Measurements from ENCODE around the gene TBC1D32.
A peak's percentile ranks its signal among the peaks of the same experiment; 100 is the strongest.
"Not testable (repeated sequence)": the region's sequence is repeated elsewhere in the genome, so short reads cannot be mapped to it uniquely, and the experiment has no call there.

The TBC1D32 gene, protein sequence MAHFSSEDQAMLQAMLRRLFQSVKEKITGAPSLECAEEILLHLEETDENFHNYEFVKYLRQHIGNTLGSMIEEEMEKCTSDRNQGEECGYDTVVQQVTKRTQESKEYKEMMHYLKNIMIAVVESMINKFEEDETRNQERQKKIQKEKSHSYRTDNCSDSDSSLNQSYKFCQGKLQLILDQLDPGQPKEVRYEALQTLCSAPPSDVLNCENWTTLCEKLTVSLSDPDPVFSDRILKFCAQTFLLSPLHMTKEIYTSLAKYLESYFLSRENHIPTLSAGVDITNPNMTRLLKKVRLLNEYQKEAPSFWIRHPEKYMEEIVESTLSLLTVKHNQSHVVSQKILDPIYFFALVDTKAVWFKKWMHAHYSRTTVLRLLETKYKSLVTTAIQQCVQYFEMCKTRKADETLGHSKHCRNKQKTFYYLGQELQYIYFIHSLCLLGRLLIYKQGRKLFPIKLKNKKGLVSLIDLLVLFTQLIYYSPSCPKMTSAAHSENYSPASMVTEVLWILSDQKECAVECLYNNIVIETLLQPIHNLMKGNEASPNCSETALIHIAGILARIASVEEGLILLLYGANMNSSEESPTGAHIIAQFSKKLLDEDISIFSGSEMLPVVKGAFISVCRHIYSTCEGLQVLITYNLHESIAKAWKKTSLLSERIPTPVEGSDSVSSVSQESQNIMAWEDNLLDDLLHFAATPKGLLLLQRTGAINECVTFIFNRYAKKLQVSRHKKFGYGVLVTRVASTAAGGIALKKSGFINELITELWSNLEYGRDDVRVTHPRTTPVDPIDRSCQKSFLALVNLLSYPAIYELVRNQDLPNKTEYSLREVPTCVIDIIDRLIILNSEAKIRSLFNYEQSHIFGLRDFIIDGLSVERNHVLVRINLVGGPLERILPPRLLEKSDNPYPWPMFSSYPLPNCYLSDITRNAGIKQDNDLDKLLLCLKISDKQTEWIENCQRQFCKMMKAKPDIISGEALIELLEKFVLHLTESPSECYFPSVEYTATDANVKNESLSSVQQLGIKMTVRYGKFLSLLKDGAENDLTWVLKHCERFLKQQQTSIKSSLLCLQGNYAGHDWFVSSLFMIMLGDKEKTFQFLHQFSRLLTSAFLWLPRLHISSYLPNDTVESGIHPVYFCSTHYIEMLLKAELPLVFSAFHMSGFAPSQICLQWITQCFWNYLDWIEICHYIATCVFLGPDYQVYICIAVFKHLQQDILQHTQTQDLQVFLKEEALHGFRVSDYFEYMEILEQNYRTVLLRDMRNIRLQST

DNA sequence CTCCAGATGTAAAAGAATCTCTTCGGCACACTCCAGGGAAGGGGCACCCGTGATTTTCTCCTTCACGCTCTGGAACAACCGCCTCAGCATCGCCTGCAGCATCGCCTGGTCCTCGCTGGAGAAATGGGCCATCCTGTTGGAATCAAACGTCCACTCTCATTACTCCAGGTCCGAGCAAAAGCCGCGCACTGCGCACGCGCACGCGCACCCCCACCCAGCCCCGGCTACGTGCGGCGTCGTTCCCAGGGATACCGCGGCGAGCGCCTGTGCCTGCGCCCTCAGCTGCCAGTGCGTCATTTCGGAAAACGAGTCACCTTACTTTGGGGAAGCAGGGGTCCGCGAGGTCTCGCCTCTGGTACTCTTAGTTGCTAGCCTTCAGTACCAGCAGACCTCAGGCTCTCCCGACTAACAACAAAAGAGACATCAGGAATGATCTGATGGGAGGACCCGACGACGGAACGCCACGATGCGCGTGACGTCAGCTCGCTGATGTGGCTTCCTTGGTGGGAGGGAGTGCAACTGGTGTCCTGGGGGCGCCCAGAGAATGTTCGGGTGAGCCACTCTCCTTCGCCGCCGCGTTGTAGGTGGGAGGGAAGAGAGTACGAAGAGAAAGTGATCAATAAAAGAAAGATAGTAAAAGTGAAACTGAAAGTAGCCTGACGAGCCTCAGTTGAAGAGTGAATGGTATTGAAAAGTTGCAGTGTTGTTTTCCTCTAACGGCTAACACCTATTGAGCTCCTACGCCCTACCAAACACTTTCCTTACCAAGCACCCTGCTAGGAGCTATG, at the start of gene TBC1D32:
TBC1D32 (minus strand) TSS at position 182 of the 788 bp plus-strand sequence; CDS start at position 132, 50 bp downstream.
- DNase-seq (ENCODE audit: low read depth) = peak; percentile 76

DNA sequence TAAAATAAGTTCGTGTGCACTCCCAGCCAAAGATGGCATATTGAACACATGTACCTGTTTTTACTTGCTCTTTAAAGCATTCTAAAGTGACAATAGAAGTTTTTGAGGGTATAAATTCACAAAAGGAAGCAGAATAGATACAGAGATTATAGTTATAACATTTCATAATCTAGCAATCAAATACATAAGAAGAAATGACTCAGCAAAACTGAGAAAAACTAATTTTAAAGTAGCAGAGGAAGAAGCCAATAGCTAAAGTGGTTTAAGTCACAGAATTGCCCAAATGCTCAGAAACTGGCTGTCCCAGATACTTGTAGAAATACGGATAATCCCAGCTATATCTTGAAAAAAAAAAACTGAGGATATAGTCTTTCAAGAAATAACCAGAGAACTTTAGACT, 49.2 kb upstream of the TBC1D32 start:
- DNase-seq (ENCODE audit: low read depth) = no peak

GRCh38 chr6:121382467-121383121, 48.3 kb upstream of the TBC1D32 start:
- no peak for DNase-seq (ENCODE audit: low read depth)

- DNase-seq (ENCODE audit: low read depth) = no peak
Measured at GRCh38 chr6:121376411-121376810, 42.1 kb upstream of the TBC1D32 start.

DNA sequence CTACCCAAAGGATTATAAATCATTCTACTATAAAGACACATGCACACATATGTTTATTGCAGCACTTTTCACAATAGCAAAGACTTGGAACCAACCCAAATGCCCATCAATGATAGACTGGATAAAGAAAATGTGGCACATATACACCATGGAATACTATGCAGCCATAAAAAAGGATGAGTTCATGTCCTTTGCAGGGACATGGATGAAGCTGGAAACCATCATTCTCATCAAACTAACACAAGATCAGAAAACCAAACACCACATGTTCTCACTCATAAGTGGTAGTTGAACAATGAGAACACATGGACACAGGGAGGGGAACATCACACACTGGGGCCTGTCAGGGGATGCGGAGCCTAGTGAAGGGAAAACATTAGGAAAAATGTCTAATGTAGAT, 39.9 kb upstream of the TBC1D32 start:
- DNase-seq (ENCODE audit: low read depth) = not testable (repeated sequence)

DNA sequence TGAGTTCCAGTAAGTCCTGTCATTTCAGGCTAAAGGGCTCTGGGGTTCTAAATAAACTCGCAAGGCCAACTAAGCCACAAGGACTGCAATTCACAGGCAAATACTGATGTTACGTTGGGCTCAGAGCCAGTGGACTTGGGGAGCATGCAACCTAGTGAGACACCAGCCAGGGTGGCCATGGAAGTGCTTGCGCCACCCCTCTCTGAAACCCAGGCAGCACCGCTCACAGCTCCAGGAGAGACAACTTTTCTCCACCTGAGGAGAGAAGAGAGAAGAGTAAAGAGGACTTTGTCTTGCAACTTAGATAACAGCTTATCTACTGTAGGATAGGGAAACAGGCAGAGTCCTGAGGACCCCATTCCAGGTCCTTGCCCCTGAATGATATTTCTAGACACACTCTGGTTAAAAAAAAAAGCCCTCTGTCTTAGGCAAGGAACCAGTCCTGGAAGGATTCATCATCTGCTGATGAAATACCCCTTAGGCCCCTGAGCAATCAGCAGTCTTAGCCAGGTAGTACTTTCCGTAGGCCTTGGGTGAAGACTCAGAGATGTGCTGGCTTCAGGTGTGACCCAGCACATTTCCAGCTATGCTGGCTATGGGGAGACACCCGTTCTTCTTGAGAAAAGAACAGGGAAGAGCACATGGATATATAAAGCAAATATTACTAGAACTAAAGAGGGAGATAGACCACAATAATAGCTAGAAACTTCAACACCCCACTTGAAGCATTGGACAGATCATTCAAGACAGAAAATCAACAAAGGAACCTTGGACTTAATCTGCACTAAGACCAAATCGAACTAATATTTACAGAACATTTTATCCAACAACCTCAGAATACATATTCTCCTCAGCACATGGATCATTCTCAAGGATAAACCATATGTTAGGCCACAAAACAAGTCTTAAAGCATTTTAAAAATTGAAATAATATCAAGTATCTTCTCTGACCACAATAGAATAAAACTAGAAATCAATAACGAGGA, 31.5 kb upstream of the TBC1D32 start:
- DNase-seq (ENCODE audit: low read depth) = no peak

GRCh38 chr6:121356575-121356974, 22.3 kb upstream of the TBC1D32 start:
- no peak for DNase-seq (ENCODE audit: low read depth)

- DNase-seq (ENCODE audit: low read depth) = no peak
Measured at GRCh38 chr6:121354764-121355163, 20.5 kb upstream of the TBC1D32 start.

GRCh38 chr6:121352941-121353340, 18.7 kb upstream of the TBC1D32 start:
- no peak for DNase-seq (ENCODE audit: low read depth)

GRCh38 chr6:121351916-121352315, 17.6 kb upstream of the TBC1D32 start:
- no peak for DNase-seq (ENCODE audit: low read depth)

DNA sequence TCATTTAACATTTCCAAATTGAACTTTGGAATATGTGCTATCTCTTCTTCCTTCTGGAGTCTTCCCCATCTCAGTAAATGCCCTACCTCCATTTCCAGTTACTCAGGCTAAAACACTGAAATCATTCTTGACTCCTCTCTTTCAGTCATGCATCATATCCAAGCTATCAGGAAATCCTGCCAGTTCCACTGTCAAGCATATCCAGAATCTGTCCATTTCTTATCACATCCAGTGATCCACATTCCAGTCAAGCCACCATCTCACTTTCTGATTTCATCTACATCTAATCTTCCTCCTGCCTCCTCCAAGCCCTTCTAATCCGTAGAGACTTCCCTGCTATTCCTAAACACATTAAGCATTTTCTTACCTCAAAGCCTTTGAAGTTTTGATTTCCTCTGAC, 15.3 kb upstream of the TBC1D32 start:
- no peak for DNase-seq (ENCODE audit: low read depth)

DNA sequence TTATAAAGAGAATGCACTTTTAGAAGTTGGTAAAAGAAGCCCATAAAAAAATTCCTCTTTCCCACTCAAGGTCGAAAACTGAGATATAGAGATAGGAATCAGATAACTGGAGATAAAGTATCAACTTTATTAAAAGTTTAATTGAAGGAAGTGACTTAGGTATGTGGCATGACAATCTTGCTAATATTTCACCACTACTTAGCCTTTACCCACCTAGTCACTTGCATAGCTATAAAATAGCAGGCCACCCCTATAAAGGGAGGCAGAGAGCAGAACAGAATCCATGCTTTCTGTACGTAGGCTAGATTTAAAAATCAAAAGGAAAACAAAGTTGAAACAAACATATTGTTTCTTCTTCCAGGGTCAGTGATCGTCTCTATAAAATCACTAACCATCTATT, 13.2 kb upstream of the TBC1D32 start:
- DNase-seq (ENCODE audit: low read depth) = no peak

DNA sequence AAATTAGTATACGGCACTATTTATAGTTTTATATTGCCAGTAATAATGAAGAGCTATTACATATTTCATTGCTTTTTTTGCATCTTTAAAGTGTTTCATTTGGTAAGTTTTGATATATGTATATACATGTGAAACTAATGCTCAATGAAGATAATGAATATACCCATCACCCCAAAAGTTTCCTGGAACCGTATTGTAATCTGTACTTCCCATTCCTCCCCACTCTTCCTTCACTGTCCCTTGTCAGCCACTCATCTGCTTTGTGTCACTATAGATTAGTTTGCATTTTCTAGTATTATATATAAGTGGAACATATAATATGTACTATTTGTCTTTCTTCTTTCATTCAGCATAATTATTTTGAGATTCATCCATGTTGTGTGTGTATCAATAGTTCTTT, 10.3 kb upstream of the TBC1D32 start:
- no peak for DNase-seq (ENCODE audit: low read depth)

DNA sequence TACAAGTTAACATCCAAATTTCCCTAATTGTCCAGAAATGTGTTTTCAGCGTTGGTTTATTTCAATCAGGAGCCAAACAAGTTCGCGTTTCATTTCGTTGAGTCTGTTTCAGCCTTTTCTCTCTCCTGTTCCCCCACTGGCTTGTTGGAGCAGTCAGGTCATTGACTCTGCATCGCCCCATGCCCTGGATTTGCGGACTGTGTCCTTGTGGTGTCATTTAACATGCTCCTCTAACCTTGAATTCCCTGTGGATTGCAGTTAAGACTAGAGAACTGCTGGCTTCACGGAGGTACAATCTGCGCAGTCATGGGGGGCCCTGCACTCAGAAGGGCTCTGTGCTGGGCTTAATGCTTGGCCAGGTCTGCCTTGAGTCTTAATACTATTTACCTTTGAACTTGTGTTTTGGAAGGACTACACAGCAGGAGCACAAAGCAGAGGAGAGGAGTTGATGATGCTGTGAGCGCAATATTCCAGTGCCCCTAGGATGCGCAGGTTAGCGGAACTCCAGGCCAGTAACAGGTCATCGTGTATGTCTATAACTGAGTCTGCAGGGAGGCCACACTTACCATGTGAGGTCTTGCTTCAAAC, 5.5 kb upstream of the TBC1D32 start:
- no peak for DNase-seq (ENCODE audit: low read depth)

DNA sequence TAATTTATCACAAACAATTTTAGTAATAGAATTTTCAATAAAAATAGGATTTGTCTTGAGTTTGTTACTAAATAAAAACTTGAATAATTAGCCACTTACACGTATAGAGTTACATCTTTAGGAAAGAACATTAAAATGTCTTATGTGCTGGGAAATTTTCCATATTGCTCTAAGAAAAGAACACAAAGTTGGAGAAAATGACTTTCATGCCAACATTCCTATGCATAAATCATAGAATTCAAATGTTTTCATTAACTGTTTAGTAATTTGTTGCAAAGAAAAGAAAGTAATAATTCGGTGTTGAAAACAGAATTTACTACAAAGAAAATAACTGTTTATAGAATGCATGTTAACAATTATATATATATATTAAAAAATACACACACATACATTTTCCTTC, 4.7 kb upstream of the TBC1D32 start:
- no peak for DNase-seq (ENCODE audit: low read depth)

DNA sequence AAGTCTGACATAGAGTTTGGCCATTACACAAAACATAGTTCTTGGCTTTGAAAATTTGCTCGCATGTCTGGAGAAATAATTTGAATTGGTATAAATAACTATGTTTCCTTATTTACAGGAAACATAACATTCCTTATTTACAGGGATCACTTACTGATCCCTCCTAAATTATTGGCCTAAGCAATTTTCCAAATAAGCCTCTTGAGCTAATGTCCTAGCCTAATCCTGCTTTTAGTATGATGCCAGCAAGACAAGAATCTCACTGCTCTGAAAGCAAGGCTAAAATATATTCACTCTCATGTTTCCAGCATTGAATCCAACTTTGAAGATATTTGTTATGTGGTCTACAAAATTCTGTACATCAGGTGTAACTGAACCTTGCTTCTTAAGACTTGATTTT, 4.1 kb upstream of the TBC1D32 start:
- DNase-seq (ENCODE audit: low read depth) = no peak

GRCh38 chr6:121335087-121336008, 1.1 kb upstream of the TBC1D32 start:
- DNase-seq (ENCODE audit: low read depth) = no peak

DNA sequence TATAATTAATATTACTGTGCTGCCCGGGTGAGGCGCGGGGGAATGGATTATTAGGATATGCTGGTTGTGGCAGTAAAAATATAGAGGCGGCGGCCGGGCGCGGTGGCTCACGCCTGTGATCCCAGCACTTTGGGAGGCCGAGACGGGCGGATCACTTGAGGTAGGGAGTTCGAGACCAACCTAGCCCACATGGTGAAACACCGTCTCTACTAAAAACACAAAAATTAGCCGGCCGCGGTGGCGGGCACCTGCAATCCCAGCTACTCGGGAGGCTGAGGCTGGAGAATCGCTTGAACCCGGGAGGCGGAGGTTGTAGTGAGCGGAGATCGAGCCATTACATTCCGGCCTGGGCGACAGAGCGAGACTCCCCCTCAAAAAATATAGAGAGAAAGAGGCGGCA, 586 bp downstream of the TBC1D32 start:
- DNase-seq (ENCODE audit: low read depth) = not testable (repeated sequence)

Data from activated T-helper 1 cell treated with Interleukin-2 at 50 U/mL for 16 hours (primary cell).